ENCODE measurements around the gene SNUPN. TPM values are rescaled to one million over a fixed set of nuclear protein-coding genes. Genes with fewer than 3 reads are reported as not detected.

The SNUPN gene
- polyA plus RNA-seq, result 27.2 and 40.5 TPM in 2 replicates

DNA sequence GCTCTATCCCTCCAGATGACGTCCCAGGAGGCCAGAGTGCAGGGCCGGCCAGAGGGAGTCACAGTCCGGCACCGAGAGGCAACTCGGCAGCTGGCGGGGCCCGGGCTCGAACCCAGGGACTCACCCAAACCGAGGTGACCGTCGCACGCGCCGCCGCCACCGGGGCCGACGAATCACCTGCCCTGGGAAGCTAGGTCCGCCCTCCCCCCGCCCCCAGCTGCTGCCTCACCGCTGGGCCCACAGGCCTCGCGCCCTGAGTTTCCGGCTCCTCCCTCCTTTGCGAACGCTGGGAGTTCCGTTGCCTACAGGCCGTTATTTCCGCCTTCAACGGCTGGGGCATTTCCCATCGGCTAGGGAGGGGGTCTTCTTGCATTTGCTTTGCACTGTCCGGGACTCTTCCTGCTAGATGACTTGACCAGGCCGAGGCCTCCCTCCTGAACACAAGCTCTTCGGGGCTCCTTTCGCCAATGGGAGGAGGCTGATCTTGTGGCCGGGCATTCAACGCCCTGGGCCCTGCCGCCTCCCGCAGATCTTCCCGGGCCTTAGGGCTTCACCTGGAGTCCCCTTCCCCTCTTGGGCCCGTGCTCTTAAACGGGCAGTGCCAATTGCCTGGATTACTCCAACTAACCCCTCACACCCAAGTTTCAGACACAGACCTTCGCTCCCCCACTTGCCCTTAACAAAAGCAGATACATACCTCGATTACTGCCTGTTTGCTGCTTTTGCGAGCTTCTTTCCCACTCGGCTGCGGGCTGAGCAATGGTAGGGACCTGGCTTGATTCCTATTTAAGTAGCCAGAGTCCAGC, at the start of gene SNUPN:
Gene SNUPN (minus strand): TSS at position 184 of the 806 bp plus-strand sequence. CDS start 4,674 bp downstream, outside the sequence.

DNA sequence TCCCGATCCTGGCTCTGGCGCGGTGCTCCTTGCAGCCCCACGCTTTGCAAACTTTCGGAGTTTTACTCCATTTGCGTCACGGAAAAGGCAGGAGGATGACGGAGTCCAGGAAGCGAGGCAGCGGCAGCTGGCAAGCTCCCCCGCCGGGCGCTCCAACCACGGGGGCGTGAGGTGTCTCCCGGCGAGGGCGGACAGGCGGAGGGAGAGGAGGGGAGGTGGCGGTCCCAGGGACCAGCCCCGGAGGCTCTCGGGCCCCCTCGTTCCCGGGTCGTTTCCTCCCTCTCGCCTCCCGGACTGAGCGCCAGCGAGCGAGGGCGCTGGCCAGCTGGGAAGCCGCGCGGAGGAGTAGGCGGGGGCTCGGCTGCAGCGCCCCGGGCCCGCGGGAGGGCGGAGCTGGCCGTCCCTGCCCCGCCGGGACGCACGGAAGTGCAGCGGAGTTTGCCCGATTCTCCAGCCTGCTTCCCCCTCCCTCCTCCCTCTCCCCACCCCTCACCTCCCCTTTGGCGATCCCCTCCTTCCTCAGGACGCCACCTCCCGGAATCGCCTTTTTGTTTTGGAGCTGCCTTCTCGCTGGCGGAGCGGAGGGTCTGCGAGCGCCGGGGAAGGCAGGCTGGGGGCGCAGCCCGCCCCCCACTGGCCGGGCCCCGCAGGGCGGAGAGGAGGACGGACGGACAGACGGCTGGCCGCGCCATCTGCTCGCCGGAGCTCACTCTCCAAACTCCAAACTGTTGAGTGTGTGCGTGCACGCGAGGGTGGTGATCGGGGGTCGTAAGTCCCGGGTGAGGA, 22.0 kb upstream of the SNUPN start, which contains the start of gene SNX33:
Gene SNX33 (plus strand): TSS at position 543 of the 786 bp plus-strand sequence. CDS start 1,191 bp downstream, outside the sequence.

DNA sequence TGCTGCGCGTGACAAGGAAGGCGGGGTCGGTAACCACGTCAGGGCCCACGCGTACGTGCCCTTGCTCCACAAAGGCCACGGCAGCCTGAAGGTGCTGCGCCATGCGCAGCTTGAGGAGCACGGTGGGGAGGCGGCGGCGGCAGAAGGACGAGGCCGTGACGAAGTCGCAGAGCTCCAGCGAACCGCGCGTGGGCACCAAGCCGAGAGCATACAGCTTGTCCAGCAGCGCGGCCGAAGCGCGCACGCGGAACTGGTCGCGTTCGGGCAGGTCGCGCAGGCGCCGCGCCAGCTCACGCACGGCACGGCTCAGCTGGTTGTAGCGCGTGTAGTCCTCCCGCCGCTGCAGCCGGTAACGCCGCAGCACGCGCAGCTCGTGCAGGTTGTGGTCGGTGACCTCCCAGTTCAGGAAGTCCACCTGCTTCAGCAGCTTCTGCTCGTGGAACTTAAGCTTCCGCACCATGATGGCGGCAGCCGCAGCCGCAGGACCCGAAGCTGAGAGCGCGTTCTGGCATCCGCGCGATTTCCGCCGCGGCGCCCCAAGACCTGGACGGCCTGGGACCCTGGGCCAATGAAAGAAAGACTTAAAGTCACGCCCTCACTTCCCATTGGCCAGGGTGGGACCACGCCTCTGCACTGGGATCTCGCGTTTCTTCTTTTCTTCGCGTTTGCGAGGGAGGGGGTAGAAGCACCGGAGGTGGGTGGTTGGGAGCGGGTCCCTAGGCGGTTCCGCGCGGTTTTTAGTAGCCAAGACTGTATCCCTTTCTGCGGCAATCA, 14.4 kb upstream of the SNUPN start, which contains the start of gene IMP3:
Gene IMP3 (minus strand): TSS at position 516 of the 774 bp plus-strand sequence. CDS start 56 bp downstream, at position 460.

DNA sequence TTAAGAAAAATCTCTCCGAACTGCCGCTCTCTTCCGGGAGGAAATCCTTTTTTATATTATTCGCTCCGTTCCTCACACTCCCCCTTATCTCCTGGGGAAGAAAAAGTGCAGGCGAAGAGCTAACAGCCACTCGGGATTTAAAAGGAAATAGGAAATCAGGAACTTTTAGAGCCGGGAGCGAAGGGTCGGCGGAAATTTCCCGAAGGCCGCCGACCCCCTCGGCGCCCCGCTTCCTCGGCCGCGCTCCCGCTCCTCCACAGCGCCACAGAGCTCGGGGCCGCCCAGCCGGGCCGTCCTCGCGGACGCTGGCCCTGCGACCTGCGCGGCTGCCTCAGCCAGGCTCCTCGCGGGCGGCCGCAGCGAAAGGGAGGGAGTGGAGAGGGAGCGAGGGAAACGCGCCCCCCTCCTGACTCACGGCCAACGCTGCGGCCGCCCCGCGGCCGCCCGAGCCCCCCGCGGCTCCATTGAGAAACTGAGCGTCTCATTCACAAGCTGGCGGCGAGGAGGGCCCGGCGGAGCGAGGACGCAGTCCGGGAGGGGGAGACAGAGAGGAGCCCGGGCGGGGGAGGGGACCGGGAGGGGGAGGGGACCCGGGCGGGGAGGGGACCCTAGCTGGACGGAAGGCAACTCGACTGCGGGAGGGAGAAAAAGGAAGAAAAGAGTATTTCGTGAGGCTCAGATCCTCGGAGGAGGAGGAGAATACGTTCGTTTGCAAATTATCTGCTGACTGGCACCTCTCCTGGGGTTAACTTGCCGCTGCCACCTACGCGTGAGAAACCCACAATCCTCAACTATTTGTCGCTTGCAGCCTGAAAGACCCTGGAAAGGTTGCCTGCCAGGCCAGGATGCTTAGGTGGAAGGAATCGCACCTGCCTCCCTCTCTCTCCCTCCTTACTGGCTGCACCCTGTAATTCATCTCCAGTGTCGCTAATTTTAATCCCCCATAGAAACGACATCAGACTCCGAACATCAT, 46.3 kb downstream of the SNUPN start, which contains the start of gene PTPN9:
Gene PTPN9 (minus strand): TSS at position 368 of the 973 bp plus-strand sequence. CDS start 539 bp downstream, outside the sequence.

Other genes with a start within 250 kb of the SNUPN start
- 7.3 and 10.9 TPM in 2 replicates for gene SIN3A, start 174.0 kb downstream of the SNUPN start, polyA plus RNA-seq
- gene PTPN9, start 46.4 kb downstream of the SNUPN start, polyA plus RNA-seq, result 3.5 and 4.9 TPM in 2 replicates
- 24.8 and 52.7 TPM in 2 replicates for gene IMP3, start 14.5 kb upstream of the SNUPN start, polyA plus RNA-seq
- 0.25 and 1.0 TPM in 2 replicates for gene SNX33, start 22.2 kb upstream of the SNUPN start, polyA plus RNA-seq
- gene CSPG4, start 87.1 kb upstream of the SNUPN start, polyA plus RNA-seq, result not detected in 2 replicates
- 3.9 and 11.1 TPM in 2 replicates for gene UBE2Q2, start 217.7 kb upstream of the SNUPN start, polyA plus RNA-seq

All from Purkinje cell (primary cell).